GM12878 (cell line): ENCODE results near the gene ABI3.

Experiments
- CEBPB ChIP-seq, 2 experiments: fragments of 150-350 bp in 1 of 2; IDR thresholded peaks; 2 replicates each; pipeline ENCODE4 v1.6.1; 2012 to 2014; ENCODE audit warnings: low read depth in 2 of 2, low read length in 2 of 2, borderline replicate concordance in 1 of 2, inconsistent platforms in 1 of 2
- SPI1 ChIP-seq: IDR thresholded peaks from 2 replicates; pipeline ENCODE4 v1.6.1; 2011; ENCODE audit warnings: low read depth, mild to moderate bottlenecking, low read length, moderate library complexity, borderline replicate concordance; ENCODE audit not compliant: insufficient read depth
- YY1 ChIP-seq: IDR thresholded peaks from 2 replicates; pipeline ENCODE4 v1.6.1; 2011; ENCODE audit warnings: low read depth, mild to moderate bottlenecking, low read length
- ZNF384 ChIP-seq: IDR thresholded peaks from 2 replicates; pipeline ENCODE4 v1.6.1; 2012; ENCODE audit warnings: low read depth, mild to moderate bottlenecking, low read length, improper control_type of control experiment, borderline replicate concordance
- TF ChIP-seq, protein P1 (sequence below), 3 experiments: IDR thresholded peaks in 2 of 3; conservative IDR thresholded peaks in 1 of 3; 2 replicates each; pipeline ENCODE4 v1.5.1; 2011; ENCODE audit warnings: low read depth in 3 of 3, low read length in 3 of 3, mild to moderate bottlenecking in 3 of 3, control low read depth in 2 of 3, moderate library complexity in 2 of 3, inconsistent platforms in 1 of 3, mixed read lengths in 1 of 3; ENCODE audit not compliant: control insufficient read depth in 2 of 3, insufficient read depth in 1 of 3; ENCODE audit errors: extremely low read depth in 1 of 3
- TF ChIP-seq, protein P2 (sequence below): IDR thresholded peaks from 2 replicates; pipeline ENCODE4 v1.6.1; 2011; ENCODE audit warnings: low read depth, mild to moderate bottlenecking, low read length, moderate library complexity, borderline replicate concordance; ENCODE audit errors: extremely low read depth

DNA sequence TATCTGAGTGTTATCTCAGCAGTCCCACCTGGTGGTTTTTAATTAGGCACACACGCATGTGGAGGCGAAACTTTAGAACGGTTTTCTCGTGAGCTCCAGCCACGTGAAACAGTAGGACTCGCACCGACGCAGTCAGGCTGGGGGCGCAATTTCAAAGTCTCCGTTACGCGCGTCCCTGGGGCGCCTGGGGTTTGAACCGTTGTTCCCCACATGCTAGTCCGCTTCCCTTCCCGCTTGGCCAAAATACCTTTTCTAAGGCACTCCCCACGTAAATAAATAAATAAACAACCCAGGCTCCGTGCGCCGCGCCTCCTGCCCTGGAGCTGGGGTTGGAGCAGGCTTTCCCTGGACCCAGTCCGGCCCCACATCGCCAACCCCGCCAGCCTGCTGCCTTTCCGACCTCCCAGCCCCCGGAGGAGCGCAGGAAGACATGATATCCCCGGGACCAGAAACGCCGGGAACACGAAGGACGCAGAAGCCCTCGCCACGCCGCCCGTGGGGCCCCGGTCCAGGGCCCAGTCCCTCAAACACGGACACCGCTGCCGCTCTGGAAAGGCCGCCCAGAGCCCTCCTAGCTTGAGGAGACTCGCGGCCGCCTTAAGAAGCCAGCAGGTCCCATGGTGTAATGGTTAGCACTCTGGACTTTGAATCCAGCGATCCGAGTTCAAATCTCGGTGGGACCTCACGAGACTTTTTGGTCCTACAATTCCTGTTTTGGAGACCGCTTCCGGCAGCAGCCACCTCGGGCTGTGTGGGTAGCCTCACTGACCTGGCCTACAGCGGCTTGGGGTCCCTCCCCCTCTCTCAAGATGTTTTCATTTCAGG, 18.4 kb upstream of the ABI3 start:
- TF ChIP-seq, protein P1, sequence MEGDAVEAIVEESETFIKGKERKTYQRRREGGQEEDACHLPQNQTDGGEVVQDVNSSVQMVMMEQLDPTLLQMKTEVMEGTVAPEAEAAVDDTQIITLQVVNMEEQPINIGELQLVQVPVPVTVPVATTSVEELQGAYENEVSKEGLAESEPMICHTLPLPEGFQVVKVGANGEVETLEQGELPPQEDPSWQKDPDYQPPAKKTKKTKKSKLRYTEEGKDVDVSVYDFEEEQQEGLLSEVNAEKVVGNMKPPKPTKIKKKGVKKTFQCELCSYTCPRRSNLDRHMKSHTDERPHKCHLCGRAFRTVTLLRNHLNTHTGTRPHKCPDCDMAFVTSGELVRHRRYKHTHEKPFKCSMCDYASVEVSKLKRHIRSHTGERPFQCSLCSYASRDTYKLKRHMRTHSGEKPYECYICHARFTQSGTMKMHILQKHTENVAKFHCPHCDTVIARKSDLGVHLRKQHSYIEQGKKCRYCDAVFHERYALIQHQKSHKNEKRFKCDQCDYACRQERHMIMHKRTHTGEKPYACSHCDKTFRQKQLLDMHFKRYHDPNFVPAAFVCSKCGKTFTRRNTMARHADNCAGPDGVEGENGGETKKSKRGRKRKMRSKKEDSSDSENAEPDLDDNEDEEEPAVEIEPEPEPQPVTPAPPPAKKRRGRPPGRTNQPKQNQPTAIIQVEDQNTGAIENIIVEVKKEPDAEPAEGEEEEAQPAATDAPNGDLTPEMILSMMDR (IDR thresholded peaks at IDR 0.05 in 2 of 3, conservative IDR thresholded peaks at IDR 0.05 in 1 of 3; ENCODE audit: control insufficient read depth in 2 of 3, extremely low read depth in 1 of 3, insufficient read depth in 1 of 3, low read depth in 3 of 3, low read length in 3 of 3) = peak; percentile 32 to 54 (median 37); a peak in 4 of 6 replicates
- no peak for TF ChIP-seq ZNF384
- TF ChIP-seq CEBPB (IDR thresholded peaks at IDR 0.05; ENCODE audit: borderline replicate concordance in 1 of 2, low read depth in 2 of 2, low read length in 2 of 2) = no peak
- peak; percentile 82 for TF ChIP-seq YY1
- TF ChIP-seq, protein P2, sequence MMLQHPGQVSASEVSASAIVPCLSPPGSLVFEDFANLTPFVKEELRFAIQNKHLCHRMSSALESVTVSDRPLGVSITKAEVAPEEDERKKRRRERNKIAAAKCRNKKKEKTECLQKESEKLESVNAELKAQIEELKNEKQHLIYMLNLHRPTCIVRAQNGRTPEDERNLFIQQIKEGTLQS = no peak
- peak; percentile 5; the same call in 1 of the 2 replicates for TF ChIP-seq SPI1
